ENCODE data around the gene UGCG.
A peak's percentile ranks its signal among the peaks of the same experiment; 100 is the strongest.
"Not testable (repeated sequence)": the region's sequence is repeated elsewhere in the genome, so short reads cannot be mapped to it uniquely, and the experiment has no call there.

Gene UGCG

DNA sequence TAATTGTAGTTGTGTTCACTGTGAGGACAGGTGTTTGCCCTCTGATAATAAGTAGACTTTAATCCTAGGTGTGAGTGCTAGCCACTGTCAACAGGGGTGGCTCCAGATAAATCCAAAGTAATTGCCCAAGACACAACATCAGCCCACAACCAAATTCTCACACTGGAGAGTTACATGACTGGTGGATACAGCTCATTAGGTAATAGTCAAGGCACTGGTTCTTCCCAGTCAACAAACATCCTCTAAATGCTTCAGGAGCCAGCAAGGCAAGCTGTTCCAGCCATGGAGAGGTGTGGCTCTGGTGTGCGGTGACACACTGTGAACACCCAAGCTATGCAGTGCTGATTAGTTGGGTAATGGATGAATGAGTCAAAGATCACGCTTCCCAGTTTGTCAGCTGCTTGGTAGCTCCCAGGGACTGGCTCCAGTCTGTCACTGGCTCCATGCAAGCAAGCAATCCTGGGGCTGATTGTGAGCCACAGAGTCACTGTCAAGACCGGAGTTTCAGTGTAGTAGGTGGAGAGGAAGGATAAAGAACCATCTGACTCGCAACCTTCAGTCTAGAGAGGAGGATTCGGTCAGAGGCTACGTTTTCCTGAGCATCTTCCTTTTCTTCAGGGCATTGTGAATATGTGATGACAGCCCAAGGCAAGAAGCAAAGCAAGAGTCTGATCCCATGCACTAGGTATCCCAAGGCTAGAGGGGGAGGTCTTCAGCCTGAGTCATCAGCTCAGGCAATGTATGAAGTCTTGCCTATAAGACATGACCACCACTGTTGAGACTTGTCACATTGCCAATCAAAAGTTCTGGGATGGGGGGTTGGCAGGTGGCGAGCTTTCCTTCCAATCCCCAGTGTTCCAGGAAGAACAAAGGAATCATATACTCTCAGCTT lies 63.1 kb downstream of the UGCG start:
- Histone ChIP-seq H3K9ac (no peak overlapping the region), H3K27ac (peak overlapping the region in 6 of 11 experiments; percentile 0 to 72 (median 24); a peak in 9 of 22 replicates)

DNA sequence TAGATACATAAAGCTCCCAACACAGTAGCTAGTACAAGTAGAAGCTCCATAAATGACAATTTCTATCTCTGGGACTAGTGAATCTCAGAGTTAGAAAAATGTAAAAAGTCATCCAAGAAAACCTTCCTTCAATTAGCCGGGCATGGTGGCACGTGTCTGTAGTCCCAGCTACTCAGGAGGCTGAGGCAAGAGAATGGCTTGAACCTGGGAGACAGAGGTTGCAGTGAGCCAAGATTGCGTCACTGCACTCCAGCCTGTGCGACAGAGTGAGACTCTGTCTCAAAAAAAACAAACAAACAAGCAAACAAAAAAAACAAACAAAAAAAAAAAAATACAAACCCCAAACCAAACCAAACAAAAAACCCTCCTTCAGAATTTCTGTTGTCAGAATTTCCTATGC lies 63.9 kb downstream of the UGCG start:
- 0 out of 22 replicates have a peak, but pooled peaks of 1 of the 11 experiments have one; percentile 22 for TF ChIP-seq Cebpa-rat (IDR thresholded peaks at IDR 0.05)
- H3K9ac ChIP-seq; H4K20me1 ChIP-seq; H3K4me2 ChIP-seq; H3K36me3 ChIP-seq; H3K27me3 ChIP-seq; H3K9me3 ChIP-seq (replicated peaks in 1 of 11); H3K4me3 ChIP-seq: not testable (repeated sequence)
- Histone ChIP-seq H3K27ac (0 out of 22 replicates have a peak overlapping the region, but pooled peaks of 1 of the 11 experiments have one; percentile 72), H3K4me1 (peaks cover 14 to 50% (median 20%) of the 10 kb centered on the region in 10 experiments)

More for the DNA sequence above, 63.1 kb downstream of the UGCG start:
- Histone ChIP-seq H4K20me1 (no peaks in the 10 kb centered on the region), H3K4me2 (peak overlapping the region in 5 of 11 experiments; percentile 42 to 84 (median 82); a peak in 8 of 22 replicates), H3K4me3 (no peak overlapping the region), H3K9me3 (replicated peaks in 1 of 11) (0 out of 22 replicates have a peak, but pooled peaks cover 0 to 6% (median 0%) of the 10 kb centered on the region in 11 experiments), H3K4me1 (peaks cover 14 to 51% (median 20%) of the 10 kb centered on the region in 10 experiments), H3K36me3 (no peaks in the 10 kb centered on the region), H3K27me3 (no peaks in the 10 kb centered on the region)
- no peak for TF ChIP-seq Cebpa-rat (IDR thresholded peaks at IDR 0.05)

DNA sequence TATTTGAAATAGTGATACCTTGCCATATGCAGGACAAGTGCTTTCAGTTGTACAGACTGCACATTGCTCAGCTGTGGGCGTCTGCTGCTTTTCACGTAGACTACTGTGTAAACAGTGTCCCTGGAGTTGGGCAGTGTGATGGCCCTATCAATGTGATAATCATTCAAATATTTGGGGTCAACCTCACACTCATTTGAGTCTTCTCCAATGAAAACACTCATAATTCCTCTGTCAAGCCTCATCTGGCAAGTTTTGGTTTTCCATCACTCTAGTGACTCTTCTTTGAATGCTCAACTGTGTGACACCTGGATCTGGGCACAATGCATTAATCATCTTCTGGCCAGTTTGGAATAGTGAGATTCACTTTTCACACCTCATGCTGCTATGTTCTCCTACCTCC lies 64.4 kb downstream of the UGCG start:
- Histone ChIP-seq H3K27me3 (no peaks in the 10 kb centered on the region), H3K27ac (no peak overlapping the region), H3K36me3 (no peaks in the 10 kb centered on the region), H3K9ac (no peak overlapping the region), H4K20me1 (no peaks in the 10 kb centered on the region), H3K9me3 (replicated peaks in 1 of 11) (0 out of 22 replicates have a peak, but pooled peaks cover 0 to 6% (median 0%) of the 10 kb centered on the region in 11 experiments), H3K4me2 (no peak overlapping the region), H3K4me1 (peaks cover 14 to 45% (median 20%) of the 10 kb centered on the region in 10 experiments), H3K4me3 (no peak overlapping the region)
- no peak for TF ChIP-seq Cebpa-rat (IDR thresholded peaks at IDR 0.05)

DNA sequence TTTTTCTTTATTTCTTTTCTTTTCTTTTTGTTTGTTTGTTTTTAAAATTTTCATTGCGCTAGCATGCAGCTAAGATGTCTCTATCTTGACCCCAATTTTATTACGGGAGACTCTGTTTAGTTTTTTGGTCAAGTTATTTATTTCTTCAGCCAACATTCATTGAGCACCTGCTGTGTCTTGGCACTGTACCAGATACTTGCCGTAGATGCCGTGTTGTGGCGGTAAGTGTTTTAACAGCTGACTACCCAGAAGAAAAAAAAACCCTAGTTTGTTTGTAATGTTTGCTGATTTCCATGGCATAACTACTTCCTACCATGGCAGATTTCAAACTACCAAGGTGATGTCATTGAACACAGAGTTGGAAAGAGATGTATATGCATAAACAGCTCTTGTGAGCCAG lies 65.0 kb downstream of the UGCG start:
- no peak overlapping the region for H3K4me2 ChIP-seq

DNA sequence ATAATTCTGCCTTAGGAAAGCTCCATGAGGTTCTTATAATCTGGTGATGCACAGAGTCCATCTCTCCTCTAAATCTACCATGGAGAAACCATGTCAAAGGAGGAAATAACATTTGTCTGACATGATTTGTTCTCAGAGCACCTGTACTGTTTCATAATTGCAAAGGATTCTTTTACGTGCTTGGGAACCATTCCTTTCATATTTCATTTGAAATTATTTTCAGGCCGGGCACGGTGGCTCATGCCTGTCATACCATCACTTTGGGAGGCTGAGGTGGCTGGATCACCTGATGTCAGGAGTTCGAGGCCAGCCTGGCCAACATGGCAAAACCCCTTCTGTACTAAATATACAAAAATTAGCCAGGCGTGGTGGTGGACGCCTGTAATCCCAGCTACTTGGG lies 65.4 kb downstream of the UGCG start:
- Histone ChIP-seq H3K36me3 (no peaks in the 10 kb centered on the region), H3K9ac (no peak overlapping the region), H3K27ac (no peak overlapping the region), H3K4me3 (no peak overlapping the region), H4K20me1 (no peaks in the 10 kb centered on the region), H3K27me3 (no peaks in the 10 kb centered on the region), H3K4me1 (peaks cover 14 to 41% (median 26%) of the 10 kb centered on the region in 10 experiments), H3K4me2 (no peak overlapping the region), H3K9me3 (replicated peaks in 1 of 11) (0 out of 22 replicates have a peak, but pooled peaks cover 0 to 6% (median 0%) of the 10 kb centered on the region in 11 experiments)
- TF ChIP-seq Cebpa-rat (IDR thresholded peaks at IDR 0.05): no peak

More for the DNA sequence above, 65.0 kb downstream of the UGCG start:
- H3K27me3 ChIP-seq: no peaks in the 10 kb centered on the region
- H3K27ac ChIP-seq: no peak overlapping the region
- TF ChIP-seq Cebpa-rat (IDR thresholded peaks at IDR 0.05): no peak
- H3K4me1 ChIP-seq: peaks cover 14 to 41% (median 22%) of the 10 kb centered on the region in 10 experiments
- 0 out of 22 replicates have a peak, but pooled peaks cover 0 to 6% (median 0%) of the 10 kb centered on the region in 11 experiments for H3K9me3 ChIP-seq (replicated peaks in 1 of 11)
- H3K4me3 ChIP-seq: no peak overlapping the region
- H3K36me3 ChIP-seq: no peaks in the 10 kb centered on the region
- H3K9ac ChIP-seq: no peak overlapping the region
- no peaks in the 10 kb centered on the region for H4K20me1 ChIP-seq

DNA sequence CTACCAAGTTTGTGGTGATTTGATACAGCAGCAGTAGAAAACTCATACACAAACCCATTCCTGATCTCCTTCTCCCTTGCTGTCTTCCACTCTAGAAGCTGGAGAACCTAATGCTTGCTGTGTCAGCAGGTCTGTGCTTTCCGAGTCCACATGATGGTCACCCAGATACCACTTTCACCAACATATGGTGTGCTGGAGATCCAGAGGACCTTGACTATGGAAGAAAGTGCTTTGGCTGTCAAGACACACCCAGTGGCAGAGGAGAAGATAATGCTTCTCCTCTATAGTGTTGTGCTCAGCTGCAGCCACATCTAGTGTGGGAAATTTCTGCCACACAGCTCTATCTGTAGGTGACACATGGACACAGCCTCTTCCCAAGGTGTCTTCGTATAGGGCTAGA lies 67.4 kb downstream of the UGCG start:
- H3K4me1 ChIP-seq: peaks cover 9 to 38% (median 23%) of the 10 kb centered on the region in 10 experiments; a peak in 19 of 20 replicates
- no peak overlapping the region for H3K4me3 ChIP-seq
- no peaks in the 10 kb centered on the region for H3K36me3 ChIP-seq
- H3K9me3 ChIP-seq (replicated peaks in 1 of 11): 0 out of 22 replicates have a peak, but pooled peaks cover 0 to 6% (median 0%) of the 10 kb centered on the region in 11 experiments
- H3K4me2 ChIP-seq: no peak overlapping the region
- no peak overlapping the region for H3K9ac ChIP-seq
- no peaks in the 10 kb centered on the region for H3K27me3 ChIP-seq
- no peak overlapping the region for H3K27ac ChIP-seq
- no peaks in the 10 kb centered on the region for H4K20me1 ChIP-seq
- TF ChIP-seq Cebpa-rat (IDR thresholded peaks at IDR 0.05): no peak

DNA sequence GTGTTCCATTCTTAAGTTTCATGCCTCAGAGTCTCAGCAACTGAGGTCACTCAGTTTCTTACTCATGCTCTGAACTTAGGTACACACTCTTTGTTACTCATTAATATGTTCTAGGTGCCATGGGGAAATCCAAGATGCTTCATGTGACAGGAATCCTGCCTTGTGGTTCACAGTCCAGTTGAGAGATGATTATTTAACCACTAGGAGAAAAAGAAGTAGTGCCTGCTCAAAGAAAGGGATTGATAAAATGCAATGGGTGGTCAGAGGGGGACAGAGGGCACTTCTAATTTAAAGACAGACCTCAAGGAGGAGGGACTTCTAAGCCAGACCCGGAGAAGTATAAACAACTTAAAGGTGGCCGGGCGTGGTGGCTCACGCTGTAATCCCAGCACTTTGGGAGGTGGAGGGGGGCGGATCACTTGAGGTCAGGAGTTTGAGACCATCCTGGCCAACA lies 69.0 kb downstream of the UGCG start:
- H3K9ac ChIP-seq: no peak overlapping the region
- H3K27ac ChIP-seq: no peak overlapping the region
- H3K27me3 ChIP-seq: no peaks in the 10 kb centered on the region
- H4K20me1 ChIP-seq: no peaks in the 10 kb centered on the region
- H3K9me3 ChIP-seq (replicated peaks in 1 of 11): 0 out of 22 replicates have a peak, but pooled peaks cover 0 to 6% (median 0%) of the 10 kb centered on the region in 11 experiments
- peaks cover 10 to 33% (median 23%) of the 10 kb centered on the region in 10 experiments; a peak in 19 of 20 replicates for H3K4me1 ChIP-seq
- no peak for TF ChIP-seq Cebpa-rat (IDR thresholded peaks at IDR 0.05)
- H3K36me3 ChIP-seq: no peaks in the 10 kb centered on the region
- no peak overlapping the region for H3K4me2 ChIP-seq
- H3K4me3 ChIP-seq: no peak overlapping the region

DNA sequence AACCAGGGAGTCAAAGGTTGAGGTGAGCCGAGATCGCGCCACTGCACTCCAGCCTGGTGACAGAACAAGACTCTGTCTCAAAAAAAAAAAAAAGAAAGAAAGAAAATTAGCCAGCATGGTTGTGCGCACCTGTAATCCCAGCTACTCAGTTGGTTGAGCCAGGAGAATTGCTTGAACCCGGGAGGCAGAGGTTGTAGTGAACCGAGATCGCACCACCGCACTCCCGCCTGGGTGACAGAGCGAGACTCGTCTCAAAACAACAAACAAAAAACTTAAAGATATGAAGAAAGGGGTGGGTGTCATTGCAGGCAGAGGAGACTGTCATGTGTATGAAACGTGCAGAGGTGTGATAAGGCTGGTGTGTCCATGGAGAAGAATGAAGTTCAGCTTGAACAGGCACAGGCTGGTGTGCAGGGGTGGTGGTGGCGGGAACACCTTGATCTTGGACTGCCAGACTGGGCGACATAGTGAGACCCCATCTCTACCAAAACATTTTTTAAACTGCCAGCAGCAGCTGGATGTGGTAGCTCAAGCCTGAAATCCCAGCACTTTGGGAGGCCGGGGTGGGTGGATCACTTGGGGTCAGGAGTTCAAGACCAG lies 69.6 kb downstream of the UGCG start:
- peak overlapping the region in 5 of 11 experiments; percentile 28 to 60 (median 38); a peak in 7 of 22 replicates for H3K27ac ChIP-seq
- H3K36me3 ChIP-seq: no peaks in the 10 kb centered on the region
- H3K4me2 ChIP-seq: peak overlapping the region in 4 of 11 experiments; percentile 29 to 58 (median 42); a peak in 4 of 22 replicates

More for the DNA sequence above, 69.6 kb downstream of the UGCG start:
- no peaks in the 10 kb centered on the region for H4K20me1 ChIP-seq
- no peak overlapping the region for H3K9ac ChIP-seq
- H3K9me3 ChIP-seq (replicated peaks in 1 of 11): 0 out of 22 replicates have a peak, but pooled peaks cover 0 to 6% (median 0%) of the 10 kb centered on the region in 11 experiments
- H3K4me3 ChIP-seq: no peak overlapping the region
- peaks cover 9 to 33% (median 23%) of the 10 kb centered on the region in 10 experiments; a peak in 19 of 20 replicates for H3K4me1 ChIP-seq
- no peaks in the 10 kb centered on the region for H3K27me3 ChIP-seq
- no peak for TF ChIP-seq Cebpa-rat (IDR thresholded peaks at IDR 0.05)
